ENCODE measurements around the gene SLC13A1.
A peak's percentile ranks its signal among the peaks of the same experiment; 100 is the strongest.
"Not testable (repeated sequence)": the region's sequence is repeated elsewhere in the genome, so short reads cannot be mapped to it uniquely, and the experiment has no call there.

Gene SLC13A1, protein sequence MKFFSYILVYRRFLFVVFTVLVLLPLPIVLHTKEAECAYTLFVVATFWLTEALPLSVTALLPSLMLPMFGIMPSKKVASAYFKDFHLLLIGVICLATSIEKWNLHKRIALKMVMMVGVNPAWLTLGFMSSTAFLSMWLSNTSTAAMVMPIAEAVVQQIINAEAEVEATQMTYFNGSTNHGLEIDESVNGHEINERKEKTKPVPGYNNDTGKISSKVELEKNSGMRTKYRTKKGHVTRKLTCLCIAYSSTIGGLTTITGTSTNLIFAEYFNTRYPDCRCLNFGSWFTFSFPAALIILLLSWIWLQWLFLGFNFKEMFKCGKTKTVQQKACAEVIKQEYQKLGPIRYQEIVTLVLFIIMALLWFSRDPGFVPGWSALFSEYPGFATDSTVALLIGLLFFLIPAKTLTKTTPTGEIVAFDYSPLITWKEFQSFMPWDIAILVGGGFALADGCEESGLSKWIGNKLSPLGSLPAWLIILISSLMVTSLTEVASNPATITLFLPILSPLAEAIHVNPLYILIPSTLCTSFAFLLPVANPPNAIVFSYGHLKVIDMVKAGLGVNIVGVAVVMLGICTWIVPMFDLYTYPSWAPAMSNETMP

GRCh38 chr7:123199883-123200282, at the start of gene SLC13A1:
Gene SLC13A1 (minus strand): TSS chr7:123199969. CDS start chr7:123199946, 23 bp downstream.
- intact Hi-C loops (cut with DNase I) = no loop called here
- DNase-seq = no peak

GRCh38 chr7:123244768-123245167, 45.0 kb upstream of the SLC13A1 start:
- no peak for DNase-seq
- intact Hi-C loops (cut with DNase I) = no loop called here

- no peak for DNase-seq
- intact Hi-C loops (cut with DNase I) = no loop called here
Measured at GRCh38 chr7:123242467-123243092, 42.8 kb upstream of the SLC13A1 start.

GRCh38 chr7:123241809-123242208, 42.0 kb upstream of the SLC13A1 start:
- intact Hi-C loops (cut with DNase I) = no loop called here

DNA sequence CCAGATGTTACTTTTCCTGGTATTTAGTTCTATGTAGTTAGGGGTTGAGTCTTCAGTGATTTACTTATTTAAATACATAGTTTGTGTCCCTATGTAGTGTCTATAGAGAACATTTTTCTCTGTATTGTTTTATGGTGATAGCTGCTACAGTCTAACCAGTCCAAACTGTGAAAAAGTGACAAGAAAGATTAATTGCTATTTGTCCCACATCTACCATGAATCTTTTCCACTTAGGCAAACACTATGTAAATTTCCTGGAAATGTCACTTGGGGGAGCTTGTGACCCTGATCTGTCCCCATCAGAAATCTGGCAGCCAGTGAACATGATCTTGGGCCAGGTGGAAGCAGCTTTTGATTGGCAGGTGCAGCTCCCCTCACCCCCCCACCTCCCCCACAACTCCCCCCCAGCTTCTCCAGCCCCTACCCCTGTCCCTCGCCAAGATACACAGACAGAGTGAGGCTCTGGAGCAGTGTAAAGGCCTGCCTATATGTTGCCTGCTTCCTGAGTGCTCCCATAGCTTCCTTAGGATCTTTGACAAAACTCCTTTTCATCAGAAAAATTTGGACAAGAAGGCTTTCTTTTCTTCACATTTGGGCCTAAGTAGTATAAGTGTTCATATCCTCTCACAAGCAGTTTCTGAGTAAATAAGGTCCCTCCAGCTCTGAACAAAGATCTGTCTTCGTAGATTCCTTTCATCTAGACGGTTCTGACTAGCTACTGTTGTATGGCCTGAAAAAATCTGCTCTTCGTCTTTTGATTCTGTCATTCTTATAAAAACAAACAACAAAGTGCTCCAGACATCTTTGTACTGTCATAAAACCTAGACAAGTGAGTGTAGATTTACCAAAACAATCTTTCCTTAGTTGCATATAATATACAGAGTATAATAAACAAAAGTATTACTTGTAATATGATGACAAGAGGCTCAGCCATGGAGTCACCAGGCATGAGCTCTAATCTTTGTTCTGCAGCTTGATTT, 31.5 kb upstream of the SLC13A1 start:
- intact Hi-C loops (cut with DNase I) = no loop called here

More at GRCh38 chr7:123241809-123242208, 42.0 kb upstream of the SLC13A1 start:
- no peak for DNase-seq

DNA sequence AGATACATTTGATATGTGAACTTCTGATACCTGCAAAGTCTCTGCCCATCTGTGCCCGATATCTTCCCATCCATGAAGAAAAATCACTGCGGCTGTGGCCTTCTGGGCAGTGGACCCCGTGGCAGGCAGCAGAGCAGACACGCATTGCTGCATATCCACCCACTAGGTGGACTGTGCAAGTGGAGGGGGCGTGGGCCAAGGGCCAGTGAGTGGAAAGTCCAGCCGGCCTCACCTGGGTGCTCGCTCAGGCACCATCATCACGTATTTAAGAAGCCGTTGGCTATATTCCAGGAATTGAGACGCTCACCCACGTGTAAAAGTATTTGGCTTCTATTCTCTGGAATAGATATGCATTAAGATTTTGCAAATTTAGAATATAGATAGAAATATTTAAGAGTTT, 30.8 kb upstream of the SLC13A1 start:
- DNase-seq = peak in 1 of 42 donors; percentile 33
- intact Hi-C loops (cut with DNase I) = no loop called here

More for the DNA sequence above, 31.5 kb upstream of the SLC13A1 start:
- DNase-seq = no peak

- DNase-seq = no peak
- intact Hi-C loops (cut with DNase I) = no loop called here
Measured at GRCh38 chr7:123230147-123230546, 30.4 kb upstream of the SLC13A1 start.

- no peak for DNase-seq
- intact Hi-C loops (cut with DNase I) = no loop called here
Measured at GRCh38 chr7:123229426-123229825, 29.7 kb upstream of the SLC13A1 start.

- DNase-seq; intact Hi-C loops (cut with DNase I): not testable (repeated sequence)
Measured at GRCh38 chr7:123227666-123228065, 27.9 kb upstream of the SLC13A1 start.

- intact Hi-C loops (cut with DNase I) = no loop called here
- DNase-seq = no peak
Measured at GRCh38 chr7:123220396-123220795, 20.6 kb upstream of the SLC13A1 start.

GRCh38 chr7:123218866-123219265, 19.1 kb upstream of the SLC13A1 start:
- DNase-seq = no peak
- intact Hi-C loops (cut with DNase I) = no loop called here

GRCh38 chr7:123216825-123217224, 17.1 kb upstream of the SLC13A1 start:
- intact Hi-C loops (cut with DNase I) = no loop called here
- no peak for DNase-seq

GRCh38 chr7:123215350-123215749, 15.6 kb upstream of the SLC13A1 start:
- no peak for DNase-seq
- intact Hi-C loops (cut with DNase I) = no loop called here

DNA sequence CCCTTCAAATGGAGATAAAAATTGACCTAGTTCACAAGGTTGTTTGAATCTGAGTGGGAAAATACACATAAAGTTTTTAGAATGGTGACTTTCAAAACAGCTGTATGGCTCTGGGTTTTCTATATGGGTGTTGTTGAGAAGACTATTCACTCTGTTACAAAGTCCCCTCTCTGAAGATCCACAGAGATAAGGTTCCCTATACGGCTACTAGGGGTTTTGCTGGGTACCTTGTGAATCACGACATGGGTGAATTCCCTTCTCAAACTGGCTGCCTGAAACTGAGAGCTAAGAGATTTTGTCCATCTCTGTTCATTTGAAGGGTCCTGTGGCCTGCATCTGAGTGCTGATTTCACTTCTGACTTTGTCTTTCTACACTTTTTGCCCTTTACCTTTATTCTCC, 11.8 kb upstream of the SLC13A1 start:
- intact Hi-C loops (cut with DNase I) = no loop called here
- DNase-seq = no peak

GRCh38 chr7:123210986-123211385, 11.2 kb upstream of the SLC13A1 start:
- DNase-seq = no peak
- intact Hi-C loops (cut with DNase I) = no loop called here

- intact Hi-C loops (cut with DNase I) = no loop called here
- DNase-seq = no peak
Measured at GRCh38 chr7:123209786-123210185, 10.0 kb upstream of the SLC13A1 start.

GRCh38 chr7:123208793-123209192, 9.0 kb upstream of the SLC13A1 start:
- intact Hi-C loops (cut with DNase I) = no loop called here
- DNase-seq = no peak

DNA sequence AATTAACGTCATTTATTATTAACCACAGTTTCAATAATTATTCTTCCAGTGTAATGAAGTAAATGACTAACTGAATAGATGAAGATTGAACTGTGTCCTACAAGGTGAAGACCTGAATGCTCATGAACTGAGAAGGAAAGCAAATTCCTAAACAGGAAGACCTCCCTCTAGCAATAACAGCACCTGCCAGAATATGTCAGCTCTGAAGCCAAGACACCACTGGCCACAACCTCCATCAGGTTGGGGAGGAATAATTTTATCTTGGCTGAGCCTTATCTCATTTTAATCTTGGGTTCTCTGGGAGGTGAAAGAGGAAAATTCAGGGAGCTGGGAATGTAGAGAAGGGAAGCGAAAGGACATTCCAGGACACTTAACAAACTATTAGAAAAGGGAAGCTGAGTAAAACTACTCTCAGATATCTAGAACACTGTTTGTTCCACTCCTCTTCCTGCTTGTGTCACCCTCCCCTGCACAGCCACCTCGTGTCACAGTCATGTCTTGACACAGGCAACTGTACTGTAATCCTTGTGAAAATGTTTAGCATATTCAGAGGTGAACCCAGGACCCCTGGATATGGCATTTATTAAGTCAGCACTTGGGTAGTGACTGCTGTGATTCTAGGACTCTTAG, 4.6 kb upstream of the SLC13A1 start:
- intact Hi-C loops (cut with DNase I) = no loop called here
- DNase-seq = no peak

GRCh38 chr7:123201901-123202300, 2.1 kb upstream of the SLC13A1 start:
- intact Hi-C loops (cut with DNase I) = no loop called here
- no peak for DNase-seq

Data from head of caudate nucleus (tissue), 42 donors.